GM19328 (cell line): ENCODE results near the gene PIK3AP1.
"Not testable (repeated sequence)": the region's sequence is repeated elsewhere in the genome, so short reads cannot be mapped to it uniquely, and the experiment has no call there.

Experiments
- ATAC-seq: cut with Tn5 transposase; IDR thresholded peaks from one replicate; pipeline ENCODE4 v1.9.1; 2021; ENCODE audit warnings: mild to moderate bottlenecking, moderate library complexity; ENCODE audit not compliant: unreplicated experiment

Gene PIK3AP1

GRCh38 chr10:96720422-96721206, at the start of gene PIK3AP1:
TSS of gene PIK3AP1 (minus strand) at chr10:96720514. CDS start at chr10:96720394, 120 bp downstream.
- no peak for ATAC-seq

- no peak for ATAC-seq
These were observed 47.8 kb upstream of the PIK3AP1 start for GRCh38 chr10:96768136-96768535.

- no peak for ATAC-seq
These were observed 47.3 kb upstream of the PIK3AP1 start for GRCh38 chr10:96767611-96768010.

- no peak for ATAC-seq
These were observed 45.3 kb upstream of the PIK3AP1 start for GRCh38 chr10:96765406-96766240.

GRCh38 chr10:96764425-96765060, 44.2 kb upstream of the PIK3AP1 start:
- no peak for ATAC-seq

- ATAC-seq: peak; percentile 76
These were observed 38.1 kb upstream of the PIK3AP1 start for GRCh38 chr10:96758423-96758822.

GRCh38 chr10:96756111-96756903, 36.0 kb upstream of the PIK3AP1 start:
- no peak for ATAC-seq

GRCh38 chr10:96753956-96754355, 33.6 kb upstream of the PIK3AP1 start:
- ATAC-seq: no peak

GRCh38 chr10:96752375-96752774, 32.1 kb upstream of the PIK3AP1 start:
- ATAC-seq: no peak

- not testable (repeated sequence) for ATAC-seq
These were observed 30.0 kb upstream of the PIK3AP1 start for GRCh38 chr10:96750316-96750715.

GRCh38 chr10:96747734-96748550, 27.6 kb upstream of the PIK3AP1 start:
- peak; percentile 74 for ATAC-seq

- no peak for ATAC-seq
These were observed 26.2 kb upstream of the PIK3AP1 start for GRCh38 chr10:96746503-96746902.

- ATAC-seq: no peak
These were observed 25.6 kb upstream of the PIK3AP1 start for GRCh38 chr10:96745950-96746349.

GRCh38 chr10:96743988-96744585, 23.8 kb upstream of the PIK3AP1 start:
- no peak for ATAC-seq

GRCh38 chr10:96741557-96741956, 21.2 kb upstream of the PIK3AP1 start:
- not testable (repeated sequence) for ATAC-seq

GRCh38 chr10:96740579-96741281, 20.4 kb upstream of the PIK3AP1 start:
- ATAC-seq: no peak

GRCh38 chr10:96740141-96740540, 19.8 kb upstream of the PIK3AP1 start:
- ATAC-seq: no peak

- not testable (repeated sequence) for ATAC-seq
These were observed 17.1 kb upstream of the PIK3AP1 start for GRCh38 chr10:96737307-96737902.
